Nephron (organoid): ENCODE results near the gene IL1A.

Source experiments
- H3K27ac Mint-ChIP-seq, 3 experiments: 2 replicates each; pipeline ENCODE4 v1.8.0; 2020; ENCODE audit warnings: mixed read lengths in 3 of 3, mild to moderate bottlenecking in 2 of 3, moderate library complexity in 1 of 3
- H3K27me3 Mint-ChIP-seq: 2 replicates; pipeline ENCODE4 v1.8.0; 2021; ENCODE audit warnings: low read depth, mild to moderate bottlenecking, moderate library complexity, mixed read lengths
- H3K36me3 Mint-ChIP-seq: 2 replicates; pipeline ENCODE4 v1.8.0; 2020; ENCODE audit warnings: low read depth, mixed read lengths
- H3K4me1 Mint-ChIP-seq: 2 replicates; pipeline ENCODE4 v1.8.0; 2020; ENCODE audit warnings: mixed read lengths
- H3K4me3 Mint-ChIP-seq, 3 experiments: 2 replicates each; pipeline ENCODE4 v1.8.0; 2020; ENCODE audit warnings: mild to moderate bottlenecking in 3 of 3, mixed read lengths in 3 of 3, moderate library complexity in 2 of 3
- H3K9me3 Mint-ChIP-seq: 2 replicates; pipeline ENCODE4 v1.8.0; 2020; ENCODE audit warnings: mixed read lengths
- CTCF ChIP-seq, 3 experiments: fragments of 200-600 bp; sonication (generic); IDR thresholded peaks; one replicate each; pipeline ENCODE4 v1.5.0; 2021; ENCODE audit warnings: antibody characterized with exemption in 3 of 3; ENCODE audit not compliant: unreplicated experiment in 3 of 3

Gene IL1A

GRCh38 chr2:112813280-112813966 is 29.1 kb upstream of the IL1A start:
- H3K4me3 Mint-ChIP-seq = no peak overlapping the region
- H3K4me1 Mint-ChIP-seq = peaks cover 31% of the 10 kb centered on the region
- TF ChIP-seq CTCF (IDR thresholded peaks at IDR 0.05; ENCODE audit: unreplicated experiment in 3 of 3) = no peak
- peak overlapping the region; percentile 9 to 41 (median 25) for H3K27ac Mint-ChIP-seq
- no peaks in the 10 kb centered on the region for H3K36me3 Mint-ChIP-seq
- peaks cover 4% of the 10 kb centered on the region for H3K27me3 Mint-ChIP-seq
- peaks cover 2% of the 10 kb centered on the region for H3K9me3 Mint-ChIP-seq

GRCh38 chr2:112812318-112813267 is 28.3 kb upstream of the IL1A start:
- Mint-ChIP-seq H3K4me3 (no peak overlapping the region), H3K36me3 (no peaks in the 10 kb centered on the region), H3K27me3 (peaks cover 4% of the 10 kb centered on the region), H3K4me1 (peaks cover 31% of the 10 kb centered on the region), H3K27ac (peak overlapping the region; percentile 25 to 55 (median 41)), H3K9me3 (peaks cover 4% of the 10 kb centered on the region)
- no peak for TF ChIP-seq CTCF (IDR thresholded peaks at IDR 0.05; ENCODE audit: unreplicated experiment in 3 of 3)

- H3K27me3 Mint-ChIP-seq = peaks cover 4% of the 10 kb centered on the region
- TF ChIP-seq CTCF (IDR thresholded peaks at IDR 0.05; ENCODE audit: unreplicated experiment in 3 of 3) = no peak
- H3K36me3 Mint-ChIP-seq = no peaks in the 10 kb centered on the region
- H3K27ac Mint-ChIP-seq = peak overlapping the region; percentile 41 to 55 (median 50)
- peaks cover 31% of the 10 kb centered on the region for H3K4me1 Mint-ChIP-seq
- H3K4me3 Mint-ChIP-seq = no peak overlapping the region
- peaks cover 9% of the 10 kb centered on the region for H3K9me3 Mint-ChIP-seq
Observed at GRCh38 chr2:112811841-112812306, 27.6 kb upstream of the IL1A start.

GRCh38 chr2:112811276-112811831 is 27.1 kb upstream of the IL1A start:
- H3K9me3 Mint-ChIP-seq = peaks cover 12% of the 10 kb centered on the region
- H3K27me3 Mint-ChIP-seq = peaks cover 4% of the 10 kb centered on the region
- H3K27ac Mint-ChIP-seq = peak overlapping the region in 1 of 3 experiments; percentile 32
- peaks cover 31% of the 10 kb centered on the region for H3K4me1 Mint-ChIP-seq
- TF ChIP-seq CTCF (IDR thresholded peaks at IDR 0.05; ENCODE audit: unreplicated experiment in 3 of 3) = no peak
- no peak overlapping the region for H3K4me3 Mint-ChIP-seq
- no peaks in the 10 kb centered on the region for H3K36me3 Mint-ChIP-seq

- Mint-ChIP-seq H3K4me3 (no peak overlapping the region), H3K27me3 (peaks cover 4% of the 10 kb centered on the region), H3K27ac (no peak overlapping the region), H3K36me3 (no peaks in the 10 kb centered on the region), H3K4me1 (peaks cover 27% of the 10 kb centered on the region), H3K9me3 (peaks cover 12% of the 10 kb centered on the region)
- no peak for TF ChIP-seq CTCF (IDR thresholded peaks at IDR 0.05; ENCODE audit: unreplicated experiment in 3 of 3)
Observed at GRCh38 chr2:112809112-112809511, 24.8 kb upstream of the IL1A start.
